GM21717 (cell line): ENCODE measurements around the gene LGALS7.
"Not testable (repeated sequence)": the region's sequence is repeated elsewhere in the genome, so short reads cannot be mapped to it uniquely, and the experiment has no call there.

Experiments
- ATAC-seq: cut with Tn5 transposase; IDR thresholded peaks from one replicate; pipeline ENCODE4 v1.9.1; 2021; ENCODE audit warnings: mild to moderate bottlenecking, moderate library complexity; ENCODE audit not compliant: unreplicated experiment

LGALS7 gene

DNA sequence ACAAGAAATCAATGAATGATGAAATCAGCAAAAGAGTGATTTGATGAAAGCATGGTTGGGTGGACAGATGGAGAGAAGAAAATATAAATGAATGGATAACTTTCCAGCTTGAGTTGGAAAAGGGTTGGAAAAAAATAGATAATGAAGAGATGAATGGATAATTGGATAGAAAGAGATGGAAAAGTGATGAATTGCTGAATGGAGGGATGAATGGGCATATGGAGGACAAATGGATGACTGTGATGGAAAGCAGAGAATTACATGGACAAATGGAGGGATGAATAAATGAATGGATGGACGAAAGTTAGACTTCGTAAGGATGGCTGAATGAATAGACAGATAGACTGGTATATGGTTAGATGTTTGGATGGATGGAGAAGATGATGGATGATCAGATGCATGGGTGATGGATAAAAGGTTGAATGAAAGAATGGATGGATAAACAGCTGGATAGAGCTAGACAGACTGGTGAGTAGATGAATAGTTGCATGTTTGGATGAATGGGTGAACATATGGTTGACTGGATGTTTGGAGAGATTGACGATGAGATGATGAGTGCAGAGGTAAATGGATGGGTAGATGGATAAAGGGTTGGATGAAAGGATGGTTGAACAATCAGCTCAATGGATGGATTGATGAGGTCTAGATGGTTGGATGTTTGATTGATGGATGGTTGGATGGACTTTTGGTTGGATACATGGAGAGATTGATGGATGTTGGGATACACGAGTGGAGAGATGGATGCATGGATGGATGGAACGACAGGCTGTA, 27.4 kb upstream of the LGALS7 start:
- ATAC-seq: no peak

DNA sequence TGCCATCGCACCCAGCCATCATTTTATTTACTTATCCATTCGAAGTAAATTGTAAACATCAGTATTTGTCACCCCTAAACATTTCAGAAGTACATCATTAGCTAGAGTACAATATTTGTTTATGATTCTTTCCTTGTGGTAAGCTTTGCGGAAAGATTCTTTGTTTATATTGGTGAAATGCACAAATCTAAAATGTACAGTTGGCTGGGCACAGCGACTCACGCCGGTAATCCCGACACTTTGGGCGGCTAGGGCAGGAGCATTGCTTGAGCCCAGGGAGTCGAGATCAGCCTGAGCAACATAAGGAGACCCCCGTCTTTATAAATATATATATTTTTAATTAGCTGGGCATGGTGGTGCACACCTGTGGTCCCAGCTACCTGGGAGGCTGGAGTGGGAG, 25.8 kb upstream of the LGALS7 start:
- ATAC-seq: no peak

DNA sequence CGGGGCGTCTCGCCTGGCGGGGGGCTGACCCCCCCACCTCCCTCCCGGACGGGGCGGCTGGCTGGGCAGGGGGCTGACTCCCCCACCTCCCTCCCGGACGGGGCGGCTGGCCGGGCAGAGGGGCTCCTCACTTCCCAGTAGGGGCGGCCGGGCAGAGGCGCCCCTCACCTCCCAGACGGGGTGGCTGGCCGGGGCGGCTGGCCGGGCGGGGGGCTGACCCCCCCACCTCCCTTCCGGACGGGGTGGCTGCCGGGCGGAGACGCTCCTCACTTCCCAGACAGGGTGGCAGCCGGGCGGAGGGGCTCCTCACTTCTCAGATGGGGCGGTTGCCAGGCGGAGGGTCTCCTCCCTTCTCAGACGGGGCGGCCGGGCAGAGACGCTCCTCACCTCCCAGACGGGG, 24.5 kb upstream of the LGALS7 start:
- ATAC-seq: not testable (repeated sequence)

DNA sequence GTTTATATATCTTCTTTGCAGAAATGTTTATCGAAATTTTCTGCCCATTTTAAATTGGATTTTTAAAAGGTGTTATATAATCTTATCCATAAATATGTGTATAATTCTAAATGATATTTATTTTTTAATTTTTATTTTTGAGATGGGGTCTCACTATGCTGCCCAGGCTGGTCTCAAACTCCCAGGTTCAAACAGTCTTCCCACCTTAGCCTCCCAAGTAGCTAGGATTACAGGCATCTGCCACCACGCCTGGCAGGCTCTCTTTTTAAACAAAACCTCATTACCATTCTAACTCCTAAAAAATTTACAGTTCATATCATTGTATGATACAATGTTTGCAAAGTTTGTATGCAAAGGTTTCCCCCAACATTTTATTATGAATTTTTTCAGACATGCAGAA, 22.8 kb upstream of the LGALS7 start:
- ATAC-seq: no peak

DNA sequence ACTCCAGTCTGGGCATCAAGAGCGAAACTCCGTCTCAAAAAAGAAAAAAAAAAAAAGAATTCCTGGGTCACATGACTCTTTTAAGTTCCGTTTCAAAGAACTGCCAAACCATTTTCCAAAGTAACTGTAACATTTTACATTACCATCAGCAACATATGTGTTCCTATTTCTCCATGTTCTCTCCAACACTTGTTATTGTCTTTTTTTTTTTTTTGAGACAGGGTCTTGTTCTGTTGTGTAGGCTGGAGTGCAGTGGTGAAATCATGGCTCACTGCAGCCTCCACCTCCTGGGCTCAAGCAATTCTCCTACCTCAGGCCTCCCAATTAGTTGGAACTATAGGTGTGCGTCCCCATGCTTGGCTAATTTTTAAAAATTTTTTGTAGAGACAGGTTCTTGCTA, 22.2 kb upstream of the LGALS7 start:
- no peak for ATAC-seq

DNA sequence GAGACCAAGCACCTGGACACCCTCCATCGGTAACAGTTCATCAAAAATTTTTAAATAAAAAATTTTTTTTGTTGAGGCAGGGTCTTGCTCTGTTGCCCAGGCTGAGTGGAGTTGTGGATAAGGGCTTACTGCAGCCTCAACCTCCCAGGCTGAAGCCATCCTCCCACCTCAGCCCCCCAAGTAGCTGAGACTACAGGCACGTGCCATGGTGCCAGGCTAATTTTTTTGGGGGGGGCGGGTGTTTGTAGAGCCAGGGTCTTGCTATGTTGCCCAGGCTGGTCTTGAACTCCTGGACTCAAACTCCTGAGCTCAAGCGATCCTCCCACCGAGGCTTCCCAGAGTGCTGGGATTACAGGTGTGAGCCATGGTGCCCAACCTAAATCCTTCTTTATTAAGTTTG, 20.4 kb upstream of the LGALS7 start:
- no peak for ATAC-seq

DNA sequence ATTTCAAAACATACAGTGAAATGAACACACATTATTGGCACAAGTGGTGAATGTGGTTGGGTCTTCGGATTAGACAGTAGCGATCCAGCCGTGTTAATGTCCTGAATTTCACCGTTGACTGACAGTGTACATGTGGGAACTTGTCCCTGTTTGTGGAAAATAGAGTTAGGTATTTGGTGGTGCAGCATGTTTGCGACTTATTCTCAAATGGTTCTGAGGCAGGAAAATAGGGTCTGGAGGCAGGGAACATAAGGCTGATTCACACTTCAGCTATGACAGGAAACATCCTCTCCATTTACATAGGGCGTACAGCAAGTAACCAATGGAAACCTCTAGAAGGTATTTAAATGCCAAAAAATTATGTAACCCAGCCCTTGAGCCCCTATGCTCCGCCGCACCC, 19.9 kb upstream of the LGALS7 start:
- no peak for ATAC-seq

DNA sequence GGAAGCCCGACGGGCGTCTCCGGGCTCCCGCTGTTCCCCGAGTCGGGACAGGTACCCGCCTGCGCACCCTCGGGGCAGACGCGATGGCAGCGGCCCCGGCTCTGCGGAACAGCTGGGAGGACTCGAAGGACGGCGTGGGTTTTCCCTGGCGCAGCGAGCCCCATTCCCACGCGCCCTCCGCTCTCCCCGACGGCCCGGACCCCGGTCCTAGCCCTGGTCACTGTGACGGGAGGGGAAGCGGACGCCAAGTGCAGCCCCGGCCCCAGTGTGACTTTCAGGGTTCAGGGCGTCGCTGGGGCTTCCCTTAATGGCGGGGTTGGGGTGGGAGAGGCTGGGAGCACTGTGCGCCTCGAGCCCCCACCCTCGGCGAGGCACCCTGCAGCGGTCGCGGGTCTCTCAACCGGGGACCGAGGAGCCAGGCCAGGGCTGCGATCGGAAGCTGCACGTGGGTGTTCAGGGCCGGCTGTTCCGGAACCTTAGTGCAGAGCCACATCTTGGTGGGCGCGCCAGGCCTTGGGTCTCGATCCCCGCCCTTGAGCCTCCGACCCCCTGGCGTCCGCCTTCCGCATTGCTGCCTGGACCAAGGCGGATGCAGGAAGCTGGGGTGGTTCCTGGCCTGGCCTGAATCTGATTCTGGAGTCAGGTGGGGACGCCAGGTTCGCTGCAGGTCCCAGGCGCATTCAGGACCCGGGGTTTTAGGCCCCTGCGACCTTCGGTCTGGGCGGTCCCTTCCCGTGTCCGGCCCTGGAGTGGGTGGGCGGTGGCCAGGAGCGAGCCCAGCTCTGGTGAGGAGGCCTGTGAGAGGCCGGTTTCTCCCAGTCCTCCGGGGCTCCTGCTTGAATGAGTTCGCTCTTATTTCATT, 19.2 kb upstream of the LGALS7 start:
- ATAC-seq: no peak

DNA sequence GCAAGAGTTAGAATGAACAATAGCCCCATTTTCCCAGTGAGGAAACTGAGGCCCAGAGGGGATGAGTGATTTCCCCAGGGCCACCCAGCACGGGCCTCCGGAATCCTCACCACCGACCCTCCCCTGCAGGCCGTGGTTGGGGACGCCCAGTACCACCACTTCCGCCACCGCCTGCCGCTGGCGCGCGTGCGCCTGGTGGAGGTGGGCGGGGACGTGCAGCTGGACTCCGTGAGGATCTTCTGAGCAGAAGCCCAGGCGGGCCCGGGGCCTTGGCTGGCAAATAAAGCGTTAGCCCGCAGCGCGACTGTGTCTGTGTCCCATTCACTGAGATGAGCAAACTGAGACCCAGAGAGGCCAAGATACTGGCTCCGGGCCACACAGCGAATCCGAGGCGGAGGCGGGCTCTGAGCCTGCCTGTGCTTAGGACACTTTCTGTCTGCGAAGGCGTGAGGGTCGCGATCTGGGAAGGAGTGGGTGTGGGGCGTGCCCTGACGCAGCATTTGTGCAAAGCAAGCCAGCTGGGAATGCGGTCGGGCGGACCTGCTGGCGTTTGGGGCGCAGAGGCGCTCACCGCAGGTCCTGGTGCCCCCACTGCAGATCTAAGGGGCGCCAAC, 18.2 kb upstream of the LGALS7 start:
- peak; percentile 52 for ATAC-seq

DNA sequence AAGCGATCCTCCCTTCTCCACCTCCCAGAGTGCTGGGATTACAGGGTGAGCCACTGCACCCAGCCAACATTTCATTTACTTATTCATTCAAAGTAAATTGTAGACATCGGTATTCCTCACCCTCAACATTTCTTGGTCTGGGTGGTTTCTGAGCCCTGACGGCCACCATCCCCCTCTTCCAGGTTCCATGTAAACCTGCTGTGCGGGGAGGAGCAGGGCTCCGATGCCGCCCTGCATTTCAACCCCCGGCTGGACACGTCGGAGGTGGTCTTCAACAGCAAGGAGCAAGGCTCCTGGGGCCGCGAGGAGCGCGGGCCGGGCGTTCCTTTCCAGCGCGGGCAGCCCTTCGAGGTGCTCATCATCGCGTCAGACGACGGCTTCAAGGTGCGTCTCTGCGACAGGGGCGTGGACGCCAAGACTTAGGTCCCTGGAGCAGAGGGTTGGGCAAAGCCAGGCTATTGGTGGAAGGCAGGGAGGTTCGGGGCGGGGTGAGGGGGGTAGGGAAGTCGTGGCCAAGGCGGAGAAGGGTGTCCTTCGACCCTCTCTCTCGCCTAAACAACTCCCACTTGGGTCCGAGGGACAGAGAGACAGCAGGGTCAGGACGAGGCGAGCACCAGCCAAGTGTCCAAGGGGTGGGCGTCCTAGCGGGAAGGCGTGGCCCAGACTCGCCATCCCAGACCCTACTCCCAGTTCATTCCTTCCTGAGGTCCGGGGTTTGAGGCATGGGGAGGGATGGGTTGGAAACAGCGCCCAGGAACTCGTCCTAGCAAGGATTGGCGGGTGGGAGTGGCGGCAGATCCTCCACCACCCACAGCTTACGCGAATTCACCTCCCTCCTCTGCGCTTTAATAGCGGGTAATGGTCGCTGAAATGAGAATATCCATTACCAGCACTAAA, 17.4 kb upstream of the LGALS7 start:
- not testable (repeated sequence) for ATAC-seq

DNA sequence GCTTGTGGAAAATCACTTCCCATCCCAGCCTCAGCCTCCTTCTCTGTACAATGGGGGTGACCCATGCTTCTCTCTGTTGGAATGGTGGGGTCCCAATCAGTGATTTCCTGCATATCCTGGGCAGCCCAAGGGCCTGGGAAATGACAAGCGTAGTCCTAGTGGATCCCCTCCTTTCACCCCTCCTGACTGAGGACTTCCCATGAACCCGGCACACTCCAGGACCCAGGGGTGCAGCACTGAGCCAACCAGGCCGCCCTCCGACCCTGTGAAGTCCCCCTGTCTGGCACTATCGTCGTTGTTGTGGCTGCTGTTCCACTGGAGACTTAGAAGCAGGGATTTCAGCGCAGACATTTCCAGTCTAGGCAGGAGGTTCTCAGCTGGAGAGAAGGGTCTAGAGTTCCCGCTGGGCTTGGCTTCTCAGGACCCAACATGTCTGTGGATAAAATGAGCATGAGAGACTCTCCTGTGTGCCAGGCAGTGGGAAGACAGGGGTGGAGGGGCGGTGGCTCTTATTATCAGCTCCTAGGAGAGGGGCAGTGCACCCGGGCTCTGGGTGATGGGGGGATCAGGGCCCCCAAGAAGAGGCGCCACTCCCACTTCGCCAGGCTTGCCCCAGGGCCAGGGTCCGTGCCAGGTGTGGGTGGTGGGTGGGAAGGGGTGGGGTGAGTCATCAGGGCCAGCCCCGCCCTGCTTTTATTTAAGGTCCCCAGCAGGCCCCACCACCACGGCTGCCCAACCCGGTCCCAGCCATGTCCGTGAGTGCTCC, 15.3 kb upstream of the LGALS7 start, which contains the start of gene LGALS7B:
LGALS7B (plus strand) TSS at position 723 of the 766 bp plus-strand sequence; CDS start at position 750, 27 bp downstream.
- no peak for ATAC-seq

DNA sequence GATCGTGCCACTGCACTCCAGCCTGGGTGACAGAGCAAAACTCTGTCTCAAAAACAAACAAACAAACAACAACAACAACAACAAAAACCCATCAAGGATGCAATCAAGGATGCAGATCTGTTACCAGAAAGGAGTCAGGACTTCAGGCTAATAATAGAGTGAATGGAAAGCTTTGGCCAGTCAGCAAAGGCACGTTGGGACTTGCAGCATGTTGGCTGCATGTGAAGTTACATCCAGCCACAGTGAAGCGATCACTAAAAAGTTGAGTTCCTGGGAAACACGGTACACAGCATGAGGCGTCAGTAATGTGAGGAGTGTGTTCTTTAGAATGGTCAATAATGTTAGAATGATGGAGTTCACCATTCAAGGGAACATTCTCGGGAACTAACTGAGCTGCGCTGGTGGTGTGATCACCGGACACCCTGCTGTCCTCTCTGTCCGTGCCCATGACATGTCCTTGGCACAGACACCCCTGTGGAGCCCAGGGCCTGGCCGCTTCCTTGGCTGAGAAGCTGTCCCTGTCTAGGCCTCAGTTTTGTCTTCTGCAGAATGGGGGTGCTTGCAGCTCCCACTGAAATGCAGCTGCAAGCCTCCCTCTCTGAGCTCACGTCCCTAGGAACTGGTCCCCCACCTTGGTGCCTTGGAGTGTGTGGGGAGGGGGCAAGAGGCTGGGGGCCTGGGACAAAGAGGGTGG, 13.4 kb upstream of the LGALS7 start:
- no peak for ATAC-seq

DNA sequence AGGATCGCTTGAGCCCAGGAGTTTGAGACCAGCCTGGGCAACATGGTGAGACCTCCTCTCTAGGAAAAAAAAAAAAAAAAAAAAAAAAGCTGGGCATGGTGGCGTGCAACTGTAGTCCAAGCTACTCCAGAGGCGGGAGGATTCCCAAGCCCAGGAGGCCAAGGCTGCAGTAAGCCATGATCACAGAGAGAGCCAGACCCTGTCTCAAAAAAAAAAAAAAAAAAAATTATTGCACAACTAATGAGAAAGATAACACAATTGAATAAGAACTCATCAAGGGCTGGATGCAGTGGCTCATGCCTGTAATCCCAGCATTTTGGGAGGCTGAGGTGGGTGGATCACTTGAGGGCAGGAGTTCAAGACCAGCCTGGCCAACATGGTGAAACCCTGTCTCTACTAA, 12.7 kb upstream of the LGALS7 start:
- ATAC-seq: not testable (repeated sequence)

DNA sequence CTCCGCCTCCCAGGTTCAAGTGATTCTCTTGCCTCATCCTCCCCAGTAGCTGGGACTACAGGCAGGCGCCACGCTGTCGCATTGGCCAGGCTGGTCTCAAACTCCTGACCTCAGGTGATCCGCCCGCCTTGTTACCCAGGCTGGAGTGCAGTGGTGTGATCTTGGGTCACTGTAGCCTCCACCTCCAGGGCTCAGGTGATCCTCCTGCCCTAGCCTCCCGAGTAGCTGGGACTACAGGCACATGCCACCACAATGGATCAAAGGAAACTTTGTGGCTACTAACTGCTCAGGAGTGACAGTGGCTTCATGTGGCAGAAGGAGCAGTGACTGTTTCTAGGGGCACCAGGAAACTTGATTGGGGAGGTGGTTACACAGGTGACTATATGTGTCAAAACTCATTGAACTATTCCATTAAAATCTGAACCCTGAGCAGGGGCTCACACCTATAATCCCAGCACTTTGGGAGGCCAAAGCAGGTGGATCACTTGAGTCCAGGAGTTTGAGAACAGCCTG, 11.9 kb upstream of the LGALS7 start:
- no peak for ATAC-seq

DNA sequence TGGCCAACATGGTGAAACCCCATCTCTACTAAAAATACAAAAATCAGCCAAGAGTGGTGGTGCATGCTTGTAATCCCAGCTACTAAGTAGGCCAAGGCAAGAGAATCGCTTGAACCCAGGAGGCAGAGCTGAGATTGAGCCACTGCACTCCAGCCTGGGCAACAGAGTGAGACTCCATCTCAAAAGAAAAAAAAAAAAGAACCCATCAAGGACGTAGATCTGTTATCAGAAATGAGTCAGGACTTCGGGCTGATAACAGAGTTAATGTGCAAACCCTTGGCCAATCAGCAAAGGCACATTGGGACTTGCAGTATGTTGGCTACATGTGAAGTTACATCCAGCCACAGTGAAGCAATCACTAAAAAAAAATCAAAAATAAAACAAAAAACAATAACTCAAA, 10.9 kb upstream of the LGALS7 start:
- ATAC-seq: no peak

DNA sequence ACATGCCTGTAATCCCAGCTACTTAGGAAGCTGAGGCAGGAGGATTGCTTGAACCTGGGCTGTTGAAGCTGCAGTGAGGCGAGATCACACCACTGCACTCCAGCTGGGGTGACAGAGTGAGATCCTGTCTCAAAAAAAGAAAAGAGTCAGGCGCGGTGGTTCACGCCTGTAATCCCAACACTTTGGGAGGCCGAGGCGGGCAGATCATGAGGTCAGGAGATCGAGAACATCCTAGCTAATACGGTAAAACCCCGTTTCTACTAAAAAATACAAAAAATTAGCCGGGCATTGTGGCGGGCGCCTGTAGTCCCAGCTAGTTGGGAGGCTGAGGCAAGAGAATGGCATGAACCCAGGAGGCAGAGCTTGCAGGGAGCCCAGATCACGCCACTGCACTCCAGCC, 8.9 kb upstream of the LGALS7 start:
- not testable (repeated sequence) for ATAC-seq

DNA sequence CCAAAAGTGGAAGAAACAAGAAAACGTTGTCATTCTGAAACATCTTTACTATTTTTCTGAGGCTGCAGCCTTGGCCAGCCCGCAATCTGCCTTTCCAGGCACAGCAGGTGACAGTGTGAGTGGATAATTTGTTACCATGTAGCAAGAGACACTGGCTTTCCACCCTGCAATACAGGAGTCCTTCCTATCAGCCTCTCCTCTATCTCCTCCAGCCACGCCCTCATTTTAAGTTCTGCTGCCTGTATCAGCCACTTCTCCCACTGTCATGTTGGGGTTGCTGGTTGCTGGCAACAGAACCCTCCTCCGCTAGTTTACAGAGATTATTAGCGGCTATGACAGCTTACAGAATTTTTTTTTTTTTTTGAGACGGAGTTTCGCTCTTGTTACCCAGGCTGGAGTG, 7.7 kb upstream of the LGALS7 start:
- no peak for ATAC-seq

DNA sequence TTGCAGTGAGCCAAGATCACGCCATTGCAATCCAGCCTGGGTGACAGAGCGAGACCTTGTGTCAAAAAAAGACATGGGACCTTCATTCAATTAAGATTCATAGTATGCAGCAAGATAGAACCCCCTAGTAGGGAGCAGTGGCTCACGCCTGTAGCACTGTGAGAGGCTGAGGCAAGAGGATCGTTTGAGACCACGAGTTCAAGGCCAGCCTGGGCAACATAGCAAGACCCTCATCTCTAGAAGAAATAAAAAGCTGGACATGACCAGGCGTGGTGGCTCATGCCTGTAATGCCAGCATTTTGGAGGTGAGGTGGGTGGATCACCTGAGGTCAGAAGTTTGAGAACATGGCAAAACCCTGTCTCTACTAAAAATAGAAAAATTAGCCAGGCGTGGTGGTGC, 7.1 kb upstream of the LGALS7 start:
- no peak for ATAC-seq

DNA sequence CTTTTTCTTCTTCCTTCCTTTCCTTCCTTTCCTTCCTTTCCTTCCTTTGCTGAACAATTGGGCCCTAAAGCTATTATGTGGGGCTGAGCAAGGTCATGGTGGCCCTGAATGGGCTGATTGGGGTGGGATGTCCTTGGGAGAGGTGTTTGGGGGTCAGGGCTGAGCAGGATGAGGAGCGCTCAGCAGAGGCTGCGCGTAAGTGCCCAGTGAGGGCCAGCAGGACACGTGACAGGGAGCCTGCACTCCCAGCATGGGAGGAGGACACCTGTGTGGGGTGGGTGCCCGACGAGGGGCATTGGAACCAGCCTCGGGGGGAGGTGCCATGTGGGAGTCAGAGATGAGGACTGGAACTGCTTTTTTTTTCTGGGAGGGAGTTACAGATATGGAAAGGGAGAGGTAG, 5.4 kb upstream of the LGALS7 start:
- ATAC-seq: no peak
